Epidermal melanocyte (primary cell): ENCODE measurements around the gene PHLDA1.

ENCODE experiments used
- DNase-seq: peaks from one replicate; pipeline ENCODE4 v3.0.0; 2011; ENCODE audit warnings: low spot score; ENCODE audit not compliant: insufficient read length

Gene PHLDA1

GRCh38 chr12:76037130-76038103 lies 5.8 kb upstream of the PHLDA1 start:
- peak; percentile 75 for DNase-seq

- no peak for DNase-seq
These were observed 3.5 kb upstream of the PHLDA1 start for GRCh38 chr12:76035045-76035444.

GRCh38 chr12:76033081-76034011 lies 1.8 kb upstream of the PHLDA1 start:
- DNase-seq: no peak

- no peak for DNase-seq
These were observed 736 bp upstream of the PHLDA1 start for GRCh38 chr12:76032043-76032981.

GRCh38 chr12:76031081-76031413 lies 529 bp downstream of the PHLDA1 start:
- no peak for DNase-seq

- DNase-seq: no peak
These were observed 1.1 kb downstream of the PHLDA1 start for GRCh38 chr12:76030341-76031080.

- DNase-seq: no peak
These were observed 1.6 kb downstream of the PHLDA1 start for GRCh38 chr12:76029982-76030340.

GRCh38 chr12:76028571-76029277 lies 2.9 kb downstream of the PHLDA1 start:
- no peak for DNase-seq

- no peak for DNase-seq
These were observed 4.9 kb downstream of the PHLDA1 start for GRCh38 chr12:76026643-76027063.

GRCh38 chr12:76025601-76026575 lies 5.7 kb downstream of the PHLDA1 start:
- no peak for DNase-seq

- no peak for DNase-seq
These were observed 6.5 kb downstream of the PHLDA1 start for GRCh38 chr12:76024942-76025600.

GRCh38 chr12:76024102-76024781 lies 7.3 kb downstream of the PHLDA1 start:
- no peak for DNase-seq

- no peak for DNase-seq
These were observed 8.4 kb downstream of the PHLDA1 start for GRCh38 chr12:76023069-76023690.

GRCh38 chr12:76022506-76022905 lies 9.1 kb downstream of the PHLDA1 start:
- no peak for DNase-seq

GRCh38 chr12:76020731-76021672 lies 10.6 kb downstream of the PHLDA1 start:
- no peak for DNase-seq

GRCh38 chr12:76020281-76020680 lies 11.3 kb downstream of the PHLDA1 start:
- no peak for DNase-seq
